Liver (tissue), 3 donors: Measurements from ENCODE around the gene EMP3.

Source experiments
- CTCF ChIP-seq: fragments of 150-350 bp; IDR thresholded peaks from 2 replicates; pipeline ENCODE4 v1.5.1; 2017; ENCODE audit warnings: improper control_type of control experiment, low read depth, low read length; ENCODE audit not compliant: missing input control
- GABPA ChIP-seq, 2 donors: IDR thresholded peaks in 1 of 2; conservative IDR thresholded peaks in 1 of 2; 2 replicates each; pipeline ENCODE4 v1.6.1; 2016; ENCODE audit warnings: antibody characterized with exemption in 2 of 2, mild to moderate bottlenecking in 1 of 2, moderate library complexity in 1 of 2
- MAX ChIP-seq: IDR thresholded peaks from 2 replicates; pipeline ENCODE4 v1.6.1; 2016; ENCODE audit warnings: antibody characterized with exemption
- REST ChIP-seq: IDR thresholded peaks from 2 replicates; pipeline ENCODE4 v1.6.1; 2016; ENCODE audit warnings: antibody characterized with exemption, mild to moderate bottlenecking
- donor health status: healthy.
- donor health status: healthy.

GRCh38 chr19:48370955-48371354 lies 45.6 kb downstream of the EMP3 start:
- TF ChIP-seq CTCF = no peak
- TF ChIP-seq REST = no peak
- no peak for TF ChIP-seq MAX
- no peak for TF ChIP-seq GABPA (IDR thresholded peaks at IDR 0.05 in 1 of 2, conservative IDR thresholded peaks at IDR 0.05 in 1 of 2)
